Ovary (tissue), 3 donors: ENCODE data around the gene GIN1.

Experiments
- EP300 ChIP-seq: sonication (generic); formaldehyde crosslinking; IDR thresholded peaks from one replicate; pipeline ENCODE4 v1.6.1; 2017; ENCODE audit warnings: antibody characterized with exemption
- POLR2A ChIP-seq: fragments of 450-650 bp; IDR thresholded peaks from one replicate; pipeline ENCODE4 v1.6.1; 2017; ENCODE audit warnings: antibody characterized with exemption, mild to moderate bottlenecking, moderate library complexity
- TF ChIP-seq, protein P1 (sequence below), 3 donors: fragments of 450-650 bp in 2 of 3; fragments of 200-600 bp in 1 of 3; IDR thresholded peaks; one replicate each; pipeline versions ENCODE4 v1.5.1 to v1.8.0; 2016 to 2022; ENCODE audit warnings: antibody characterized with exemption in 3 of 3, mild to moderate bottlenecking in 1 of 3
- donor health status: DM: no; HTN: no; CAD: no.

DNA sequence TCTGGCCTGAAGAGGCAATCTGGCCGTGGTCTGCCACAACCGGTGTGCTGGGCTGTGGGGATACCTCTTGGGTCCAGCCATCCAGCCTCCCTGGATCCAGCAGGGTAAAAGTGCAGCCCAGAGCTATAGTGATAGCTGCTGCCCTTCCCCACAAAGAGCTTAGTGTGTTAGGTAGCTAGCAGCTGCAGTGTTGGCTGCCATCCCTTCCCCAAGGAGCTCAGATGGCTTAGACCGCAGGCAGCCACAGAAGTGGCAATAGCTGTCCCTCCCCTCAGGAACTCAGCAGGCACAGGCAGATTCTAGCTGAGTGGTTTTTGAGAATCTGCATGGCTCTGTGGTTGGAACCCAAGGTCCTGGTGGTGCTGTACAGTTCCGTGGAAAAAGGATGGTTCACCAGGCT, 40.1 kb downstream of the GIN1 start:
- TF ChIP-seq, protein P1, sequence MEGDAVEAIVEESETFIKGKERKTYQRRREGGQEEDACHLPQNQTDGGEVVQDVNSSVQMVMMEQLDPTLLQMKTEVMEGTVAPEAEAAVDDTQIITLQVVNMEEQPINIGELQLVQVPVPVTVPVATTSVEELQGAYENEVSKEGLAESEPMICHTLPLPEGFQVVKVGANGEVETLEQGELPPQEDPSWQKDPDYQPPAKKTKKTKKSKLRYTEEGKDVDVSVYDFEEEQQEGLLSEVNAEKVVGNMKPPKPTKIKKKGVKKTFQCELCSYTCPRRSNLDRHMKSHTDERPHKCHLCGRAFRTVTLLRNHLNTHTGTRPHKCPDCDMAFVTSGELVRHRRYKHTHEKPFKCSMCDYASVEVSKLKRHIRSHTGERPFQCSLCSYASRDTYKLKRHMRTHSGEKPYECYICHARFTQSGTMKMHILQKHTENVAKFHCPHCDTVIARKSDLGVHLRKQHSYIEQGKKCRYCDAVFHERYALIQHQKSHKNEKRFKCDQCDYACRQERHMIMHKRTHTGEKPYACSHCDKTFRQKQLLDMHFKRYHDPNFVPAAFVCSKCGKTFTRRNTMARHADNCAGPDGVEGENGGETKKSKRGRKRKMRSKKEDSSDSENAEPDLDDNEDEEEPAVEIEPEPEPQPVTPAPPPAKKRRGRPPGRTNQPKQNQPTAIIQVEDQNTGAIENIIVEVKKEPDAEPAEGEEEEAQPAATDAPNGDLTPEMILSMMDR (IDR thresholded peaks at IDR 0.05) = no peak
- TF ChIP-seq POLR2A = no peak
- TF ChIP-seq EP300 = no peak
